Loucy (cell line): Measurements from ENCODE around the gene C1QTNF8.

Source experiments
- H2AFZ ChIP-seq: fragments of 200-600 bp; sonication (generic); 2 replicates; pipeline ENCODE4 v1.6.0; 2016; ENCODE audit warnings: antibody characterized with exemption, mild to moderate bottlenecking, low read length, moderate library complexity
- H3F3A ChIP-seq: fragments of 200-600 bp; 2 replicates; pipeline ENCODE4 v1.6.0; 2016; ENCODE audit warnings: antibody characterized with exemption, low read depth, mild to moderate bottlenecking
- H3K27me3 ChIP-seq: fragments of 200-600 bp; sonication (generic); 2 replicates; pipeline ENCODE4 v1.6.1; 2014; ENCODE audit warnings: low read length, mild to moderate bottlenecking; ENCODE audit not compliant: insufficient read depth, poor library complexity, severe bottlenecking
- H3K36me3 ChIP-seq: fragments of 200-600 bp; sonication (generic); 2 replicates; pipeline ENCODE4 v1.6.1; 2016; ENCODE audit warnings: low read length; ENCODE audit not compliant: insufficient read depth
- H3K4me1 ChIP-seq: fragments of 200-600 bp; sonication (generic); 2 replicates; pipeline ENCODE4 v1.5.1; 2014; ENCODE audit warnings: low read length, mild to moderate bottlenecking; ENCODE audit not compliant: insufficient read depth, poor library complexity, severe bottlenecking
- H3K4me2 ChIP-seq: fragments of 200-600 bp; sonication (generic); 2 replicates; pipeline ENCODE4 v1.6.0; 2014; ENCODE audit warnings: antibody characterized with exemption, low read length, low read depth, mild to moderate bottlenecking; ENCODE audit not compliant: poor library complexity, severe bottlenecking
- H3K4me3 ChIP-seq: fragments of 200-600 bp; sonication (generic); 2 replicates; pipeline ENCODE4 v1.5.1; 2014; ENCODE audit warnings: low read length, mild to moderate bottlenecking, mixed read lengths; ENCODE audit not compliant: poor library complexity, severe bottlenecking
- H3K79me2 ChIP-seq: fragments of 200-600 bp; sonication (generic); 2 replicates; pipeline ENCODE4 v1.6.1; 2014; ENCODE audit warnings: low read length; ENCODE audit not compliant: insufficient read depth
- H3K9ac ChIP-seq: fragments of 200-600 bp; sonication (generic); 2 replicates; pipeline ENCODE4 v1.6.0; 2014; ENCODE audit warnings: mild to moderate bottlenecking, low read depth, low read length, moderate library complexity; ENCODE audit not compliant: poor library complexity, severe bottlenecking
- H3K9me2 ChIP-seq: fragments of 200-600 bp; sonication (generic); replicated peaks from 2 replicates; pipeline ENCODE4 v1.6.1; 2016; ENCODE audit warnings: low read depth, low read length, mixed read lengths
- H3K9me3 ChIP-seq: fragments of 200-600 bp; sonication (generic); 2 replicates; pipeline ENCODE4 v1.6.1; 2014; ENCODE audit warnings: mild to moderate bottlenecking, antibody characterized with exemption, low read length, low read depth; ENCODE audit not compliant: insufficient read depth
- H4K20me1 ChIP-seq: fragments of 200-600 bp; sonication (generic); 2 replicates; pipeline ENCODE4 v1.6.0; 2014; ENCODE audit warnings: antibody characterized with exemption, low read length, mild to moderate bottlenecking; ENCODE audit not compliant: insufficient read depth, poor library complexity, severe bottlenecking
- EZH2phosphoT487 ChIP-seq: fragments of 200-600 bp; IDR thresholded peaks from 2 replicates; pipeline ENCODE4 v1.6.1; 2018; ENCODE audit warnings: antibody characterized with exemption, mild to moderate bottlenecking, moderate library complexity, borderline replicate concordance
- TF ChIP-seq, protein P1 (sequence below): fragments of 200-600 bp; sonication (generic); conservative IDR thresholded peaks from 2 replicates; pipeline ENCODE4 v1.5.1; 2014; ENCODE audit warnings: mild to moderate bottlenecking, antibody characterized with exemption, low read length

The C1QTNF8 gene

DNA sequence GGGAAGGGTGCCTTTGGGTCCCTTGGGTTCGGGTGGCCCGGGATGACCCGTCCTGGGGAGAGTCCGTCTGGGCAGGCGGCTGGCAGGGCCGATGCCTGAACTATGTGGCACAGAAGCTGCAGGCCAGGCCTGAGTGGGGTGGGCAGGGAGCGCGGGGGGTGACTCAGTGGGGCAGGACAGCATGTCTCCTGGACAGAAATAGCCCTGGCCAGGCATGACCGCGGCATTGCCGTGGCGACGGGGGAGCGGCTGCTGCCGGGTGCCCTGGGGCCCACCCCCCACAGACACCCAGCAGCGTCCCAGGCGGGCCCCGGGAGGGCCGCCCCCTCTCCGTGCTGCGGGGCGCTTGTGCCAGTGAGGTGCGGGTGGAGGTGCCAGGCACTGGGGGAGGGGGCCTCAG, 1.8 kb upstream of the C1QTNF8 start:
- Histone ChIP-seq H3K4me3 (no peak overlapping the region), H3K9me3 (no peaks in the 10 kb centered on the region), H3F3A (no peaks in the 10 kb centered on the region), H3K79me2 (no peaks in the 10 kb centered on the region), H4K20me1 (no peaks in the 10 kb centered on the region), H3K9ac (no peak overlapping the region), H3K27me3 (no peaks in the 10 kb centered on the region), H2AFZ (no peak overlapping the region), H3K36me3 (no peaks in the 10 kb centered on the region), H3K4me2 (no peak overlapping the region), H3K9me2 (no peaks in the 10 kb centered on the region), H3K4me1 (no peaks in the 10 kb centered on the region)
- TF ChIP-seq, protein P1, sequence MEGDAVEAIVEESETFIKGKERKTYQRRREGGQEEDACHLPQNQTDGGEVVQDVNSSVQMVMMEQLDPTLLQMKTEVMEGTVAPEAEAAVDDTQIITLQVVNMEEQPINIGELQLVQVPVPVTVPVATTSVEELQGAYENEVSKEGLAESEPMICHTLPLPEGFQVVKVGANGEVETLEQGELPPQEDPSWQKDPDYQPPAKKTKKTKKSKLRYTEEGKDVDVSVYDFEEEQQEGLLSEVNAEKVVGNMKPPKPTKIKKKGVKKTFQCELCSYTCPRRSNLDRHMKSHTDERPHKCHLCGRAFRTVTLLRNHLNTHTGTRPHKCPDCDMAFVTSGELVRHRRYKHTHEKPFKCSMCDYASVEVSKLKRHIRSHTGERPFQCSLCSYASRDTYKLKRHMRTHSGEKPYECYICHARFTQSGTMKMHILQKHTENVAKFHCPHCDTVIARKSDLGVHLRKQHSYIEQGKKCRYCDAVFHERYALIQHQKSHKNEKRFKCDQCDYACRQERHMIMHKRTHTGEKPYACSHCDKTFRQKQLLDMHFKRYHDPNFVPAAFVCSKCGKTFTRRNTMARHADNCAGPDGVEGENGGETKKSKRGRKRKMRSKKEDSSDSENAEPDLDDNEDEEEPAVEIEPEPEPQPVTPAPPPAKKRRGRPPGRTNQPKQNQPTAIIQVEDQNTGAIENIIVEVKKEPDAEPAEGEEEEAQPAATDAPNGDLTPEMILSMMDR, result no peak
- no peak for TF ChIP-seq EZH2phosphoT487

DNA sequence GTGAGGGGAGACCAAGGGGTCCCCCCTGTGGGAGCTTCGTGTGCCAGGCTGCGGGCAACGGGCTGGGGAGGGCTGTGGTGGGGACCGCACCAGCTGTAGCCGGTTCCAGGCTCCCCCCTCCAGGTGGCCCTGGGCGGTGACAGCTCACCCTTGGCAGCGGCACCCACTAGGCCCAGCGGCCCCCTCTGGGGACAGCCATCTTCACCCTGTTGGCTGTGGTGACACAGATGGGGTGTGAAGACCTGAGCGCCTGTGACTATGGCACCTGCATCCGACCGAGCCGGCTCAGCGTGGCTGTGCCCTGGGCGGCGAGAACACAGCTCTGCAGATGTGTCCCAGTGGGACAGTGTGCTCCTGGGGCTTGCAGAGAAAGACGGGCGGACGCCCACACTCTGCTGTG, 1.1 kb upstream of the C1QTNF8 start:
- TF ChIP-seq EZH2phosphoT487, result no peak
- TF ChIP-seq, protein P1, result no peak
- Histone ChIP-seq H3K4me1 (no peaks in the 10 kb centered on the region), H3K79me2 (no peaks in the 10 kb centered on the region), H3K9me2 (no peaks in the 10 kb centered on the region), H3K4me3 (no peak overlapping the region), H2AFZ (no peak overlapping the region), H3K4me2 (no peak overlapping the region), H3K9me3 (no peaks in the 10 kb centered on the region), H3K9ac (no peak overlapping the region), H4K20me1 (no peaks in the 10 kb centered on the region), H3K36me3 (no peaks in the 10 kb centered on the region), H3F3A (no peaks in the 10 kb centered on the region), H3K27me3 (no peaks in the 10 kb centered on the region)

DNA sequence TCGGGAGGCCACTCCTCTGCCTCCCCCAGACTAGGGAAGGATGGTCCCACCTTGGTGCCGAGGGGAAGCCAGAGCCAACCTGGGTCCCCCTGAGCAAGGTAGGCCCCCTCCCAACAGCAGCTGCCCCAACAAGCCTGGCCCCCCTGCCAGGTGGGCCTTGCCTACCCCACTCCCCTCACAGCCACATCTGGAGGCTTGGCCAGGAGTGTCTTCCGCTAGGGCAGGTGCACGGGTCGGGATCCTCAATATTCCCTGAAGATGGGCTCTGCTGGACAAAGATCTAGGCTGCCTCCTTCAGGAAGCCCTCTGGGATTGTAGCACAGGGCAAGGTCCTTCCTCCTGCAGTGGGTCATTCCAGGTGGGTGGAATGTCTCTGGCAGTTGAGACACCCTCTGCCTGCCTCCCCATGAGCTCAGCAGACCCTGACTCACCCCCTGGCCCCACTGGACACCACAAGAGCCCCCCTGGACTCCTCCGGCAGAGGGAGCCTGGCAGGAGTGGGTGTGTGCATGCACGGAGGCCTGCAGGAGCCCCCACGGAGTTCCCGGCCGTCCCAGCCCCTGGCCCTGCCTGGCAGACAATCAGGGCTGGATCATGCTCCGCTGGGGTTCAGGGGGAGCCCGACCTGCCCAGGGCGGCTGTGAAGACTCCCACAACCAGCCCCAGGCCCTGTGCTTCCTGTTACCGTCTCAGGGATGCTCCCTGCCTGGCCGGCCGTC, 435 bp downstream of the C1QTNF8 start:
- Histone ChIP-seq H3K36me3 (no peaks in the 10 kb centered on the region), H3K27me3 (no peaks in the 10 kb centered on the region), H2AFZ (no peak overlapping the region), H3K9me3 (no peaks in the 10 kb centered on the region), H3K79me2 (no peaks in the 10 kb centered on the region), H3K4me3 (no peak overlapping the region), H3K4me1 (no peaks in the 10 kb centered on the region), H3K4me2 (no peak overlapping the region), H4K20me1 (no peaks in the 10 kb centered on the region), H3K9me2 (no peaks in the 10 kb centered on the region), H3K9ac (no peak overlapping the region), H3F3A (no peaks in the 10 kb centered on the region)
- TF ChIP-seq EZH2phosphoT487, result no peak
- TF ChIP-seq, protein P1, result no peak
